Measurements from ENCODE around the gene SMARCD1. TPM values are rescaled to one million over a fixed set of nuclear protein-coding genes. Genes with fewer than 3 reads are reported as not detected.

SMARCD1 gene
- total RNA-seq, 1 donor from 2014 or later = 152 TPM

GRCh38 chr12:50051101-50051806 is 33.9 kb upstream of the SMARCD1 start:
- Mint-ChIP-seq H3K4me1 (ENCODE audit: low read depth, unreplicated experiment) (peaks cover 49% of the 10 kb centered on the region), H3K27me3 (ENCODE audit: unreplicated experiment) (peaks cover 19% of the 10 kb centered on the region), H3K4me3 (ENCODE audit: unreplicated experiment) (peak overlapping the region; percentile 80), H3K27ac (ENCODE audit: unreplicated experiment) (peak overlapping the region; percentile 93), H3K36me3 (ENCODE audit: unreplicated experiment) (no peaks in the 10 kb centered on the region), H3K9me3 (ENCODE audit: unreplicated experiment) (peaks cover 25% of the 10 kb centered on the region)
- no peak for TF ChIP-seq CTCF (IDR thresholded peaks at IDR 0.05; ENCODE audit: partially characterized antibody, unreplicated experiment)
- DNase-seq = no peak

DNA sequence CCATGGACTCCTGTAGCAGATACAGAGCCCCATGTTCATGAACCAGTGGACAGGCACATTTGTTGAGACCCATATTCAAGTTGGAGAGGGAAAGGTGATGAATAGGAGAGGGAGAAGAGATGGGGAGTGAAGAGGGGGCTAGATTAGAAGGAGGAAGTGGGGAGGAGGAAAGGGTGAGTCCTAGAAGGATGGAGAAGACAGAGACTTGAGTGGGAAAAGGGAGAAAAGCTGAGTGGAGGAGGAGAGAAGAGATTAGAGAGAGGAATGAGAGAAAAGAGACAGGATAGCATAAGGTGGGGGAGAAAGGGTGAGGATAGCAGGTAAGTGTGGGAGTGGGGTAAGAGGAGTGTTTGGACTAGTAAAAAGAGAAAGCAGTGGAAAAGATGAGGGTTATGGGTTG is 32.6 kb upstream of the SMARCD1 start:
- DNase-seq = no peak
- TF ChIP-seq CTCF (IDR thresholded peaks at IDR 0.05; ENCODE audit: partially characterized antibody, unreplicated experiment) = no peak
- peak overlapping the region; percentile 93 for H3K27ac Mint-ChIP-seq (ENCODE audit: unreplicated experiment)
- H3K36me3 Mint-ChIP-seq (ENCODE audit: unreplicated experiment) = peaks cover 5% of the 10 kb centered on the region
- peak overlapping the region; percentile 63 for H3K4me3 Mint-ChIP-seq (ENCODE audit: unreplicated experiment)
- H3K27me3 Mint-ChIP-seq (ENCODE audit: unreplicated experiment) = peaks cover 27% of the 10 kb centered on the region
- peaks cover 30% of the 10 kb centered on the region for H3K9me3 Mint-ChIP-seq (ENCODE audit: unreplicated experiment)
- peaks cover 55% of the 10 kb centered on the region for H3K4me1 Mint-ChIP-seq (ENCODE audit: low read depth, unreplicated experiment)

DNA sequence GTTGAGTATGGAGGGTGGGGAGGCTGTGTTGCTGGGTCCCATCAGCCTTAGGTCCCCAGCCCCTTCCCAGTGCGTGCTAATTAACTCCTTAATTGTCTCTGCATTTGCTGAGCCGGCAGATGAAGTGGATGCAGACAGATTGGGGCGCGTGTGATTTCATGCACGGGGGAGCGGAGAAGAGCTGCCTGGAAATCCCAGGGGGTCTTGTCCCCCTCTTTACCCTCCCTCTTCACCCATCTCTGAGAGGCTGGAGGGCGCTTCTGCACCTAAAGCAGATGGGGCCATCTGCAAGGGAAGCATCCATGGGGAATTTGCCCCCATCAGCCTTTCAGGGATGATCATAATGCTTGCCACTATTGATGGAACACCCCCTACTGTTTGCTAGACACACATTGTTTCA is 32.2 kb upstream of the SMARCD1 start:
- H3K9me3 Mint-ChIP-seq (ENCODE audit: unreplicated experiment) = peaks cover 30% of the 10 kb centered on the region
- H3K36me3 Mint-ChIP-seq (ENCODE audit: unreplicated experiment) = peaks cover 5% of the 10 kb centered on the region
- H3K4me1 Mint-ChIP-seq (ENCODE audit: low read depth, unreplicated experiment) = peaks cover 55% of the 10 kb centered on the region
- DNase-seq = peak; percentile 45
- no peak for TF ChIP-seq CTCF (IDR thresholded peaks at IDR 0.05; ENCODE audit: partially characterized antibody, unreplicated experiment)
- H3K27ac Mint-ChIP-seq (ENCODE audit: unreplicated experiment) = peak overlapping the region; percentile 93
- peak overlapping the region; percentile 63 for H3K4me3 Mint-ChIP-seq (ENCODE audit: unreplicated experiment)
- peaks cover 27% of the 10 kb centered on the region for H3K27me3 Mint-ChIP-seq (ENCODE audit: unreplicated experiment)

- TF ChIP-seq CTCF (IDR thresholded peaks at IDR 0.05; ENCODE audit: partially characterized antibody, unreplicated experiment) = no peak
- no peak overlapping the region for H3K4me3 Mint-ChIP-seq (ENCODE audit: unreplicated experiment)
- peaks cover 27% of the 10 kb centered on the region for H3K27me3 Mint-ChIP-seq (ENCODE audit: unreplicated experiment)
- peak overlapping the region; percentile 93 for H3K27ac Mint-ChIP-seq (ENCODE audit: unreplicated experiment)
- peaks cover 5% of the 10 kb centered on the region for H3K36me3 Mint-ChIP-seq (ENCODE audit: unreplicated experiment)
- H3K4me1 Mint-ChIP-seq (ENCODE audit: low read depth, unreplicated experiment) = peaks cover 55% of the 10 kb centered on the region
- peaks cover 30% of the 10 kb centered on the region for H3K9me3 Mint-ChIP-seq (ENCODE audit: unreplicated experiment)
- DNase-seq = no peak
These were observed 31.6 kb upstream of the SMARCD1 start for GRCh38 chr12:50053583-50053982.

- TF ChIP-seq CTCF (IDR thresholded peaks at IDR 0.05; ENCODE audit: partially characterized antibody, unreplicated experiment) = peak; percentile 85
- H3K36me3 Mint-ChIP-seq (ENCODE audit: unreplicated experiment) = peaks cover 15% of the 10 kb centered on the region
- DNase-seq = peak; percentile 65
- H3K27ac Mint-ChIP-seq (ENCODE audit: unreplicated experiment) = peak overlapping the region; percentile 97
- H3K4me1 Mint-ChIP-seq (ENCODE audit: low read depth, unreplicated experiment) = peaks cover 64% of the 10 kb centered on the region
- H3K4me3 Mint-ChIP-seq (ENCODE audit: unreplicated experiment) = peak overlapping the region; percentile 96
- H3K9me3 Mint-ChIP-seq (ENCODE audit: unreplicated experiment) = peaks cover 40% of the 10 kb centered on the region
- H3K27me3 Mint-ChIP-seq (ENCODE audit: unreplicated experiment) = peaks cover 22% of the 10 kb centered on the region
These were observed 29.1 kb upstream of the SMARCD1 start for GRCh38 chr12:50055831-50056638.

Measured in glutamatergic neuron (in vitro differentiated cells).